ENCODE data around the gene UNC13B.

Gene UNC13B

GRCh38 chr9:35116898-35117551 lies 44.8 kb upstream of the UNC13B start:
- H3K36me3 ChIP-seq (ENCODE audit: control insufficient read depth in 2 of 2, insufficient read depth in 1 of 2, low read length in 2 of 2), result no peaks in the 10 kb centered on the region
- H3K4me1 ChIP-seq (ENCODE audit: control insufficient read depth, insufficient read depth, low read length), result peaks cover 15% of the 10 kb centered on the region
- H3K27ac ChIP-seq (ENCODE audit: extremely low read depth, low read depth, low read length), result no peak overlapping the region
- H3K4me3 ChIP-seq (ENCODE audit: low read depth, low read length), result peak overlapping the region; percentile 48
- POLR2A ChIA-PET, result interaction anchor here (1.1 to 4.3 kb wide), 7 partner anchors 15 to 863 kb away, joined by 3 to 92 read pairs (median 6); partner anchors contain the start of genes PIGO, STOML2, UNC13B and VCP
- H3K9me3 ChIP-seq (ENCODE audit: control insufficient read depth, insufficient read depth, low read depth, low read length), result no peaks in the 10 kb centered on the region
- CTCF ChIA-PET, result interaction anchor here (0.7 to 6.8 kb wide), 20 partner anchors 10 to 557 kb away, joined by 3 to 58 read pairs (median 4); partner anchors contain the start of gene CA9
- TF ChIP-seq ZBTB1 (tag by site-specific recombination; IDR thresholded peaks at IDR 0.05) (no peak), PBX3 (CRISPR knock-in tag; IDR thresholded peaks at IDR 0.05) (no peak), ZNF501 (tag by site-specific recombination; IDR thresholded peaks at IDR 0.05) (no peak), TRIM28 (IDR thresholded peaks at IDR 0.05; ENCODE audit: borderline replicate concordance, low read length) (no peak), ZNF549 (tag by site-specific recombination; IDR thresholded peaks at IDR 0.05) (no peak), ZBTB7A (tag by site-specific recombination; IDR thresholded peaks at IDR 0.05; ENCODE audit: low read depth) (no peak), ZNF121 (tag by site-specific recombination; IDR thresholded peaks at IDR 0.05) (no peak), ZNF654 (tag by site-specific recombination; IDR thresholded peaks at IDR 0.05; ENCODE audit: low read depth) (peak; percentile 91), ZNF426 (tag by site-specific recombination; IDR thresholded peaks at IDR 0.05) (no peak), ZNF785 (tag by site-specific recombination; IDR thresholded peaks at IDR 0.05) (no peak), ZNF404 (tag by site-specific recombination; IDR thresholded peaks at IDR 0.05) (no peak), ZBTB8A (tag by site-specific recombination; IDR thresholded peaks at IDR 0.05) (no peak), ZNF529 (tag by site-specific recombination; IDR thresholded peaks at IDR 0.05; ENCODE audit: insufficient replicate concordance) (no peak), ZNF146 (tag by site-specific recombination; IDR thresholded peaks at IDR 0.05) (no peak), GLIS1 (tag by site-specific recombination; IDR thresholded peaks at IDR 0.05) (peak; percentile 25; the same call in 1 of the 2 replicates), KLF1 (tag by site-specific recombination; IDR thresholded peaks at IDR 0.05) (no peak), MEIS1 (CRISPR knock-in tag; IDR thresholded peaks at IDR 0.05; ENCODE audit: borderline replicate concordance) (no peak), ZSCAN23 (tag by site-specific recombination; IDR thresholded peaks at IDR 0.05) (no peak), ZSCAN16 (tag by site-specific recombination; IDR thresholded peaks at IDR 0.05) (no peak), HOXD13 (CRISPR knock-in tag; IDR thresholded peaks at IDR 0.05; ENCODE audit: borderline replicate concordance) (no peak), ZNF202 (tag by site-specific recombination; IDR thresholded peaks at IDR 0.05; ENCODE audit: borderline replicate concordance) (no peak), ZNF19 (tag by site-specific recombination; IDR thresholded peaks at IDR 0.05; ENCODE audit: low read depth) (no peak), GLI2 (tag by site-specific recombination; IDR thresholded peaks at IDR 0.05; ENCODE audit: borderline replicate concordance, low read depth) (no peak), ZNF221 (tag by site-specific recombination; IDR thresholded peaks at IDR 0.05; ENCODE audit: borderline replicate concordance) (no peak), SP2 (tag by site-specific recombination; IDR thresholded peaks at IDR 0.05) (no peak), GLI4 (tag by site-specific recombination; IDR thresholded peaks at IDR 0.05) (no peak)
- TF ChIP-seq, protein P1, sequence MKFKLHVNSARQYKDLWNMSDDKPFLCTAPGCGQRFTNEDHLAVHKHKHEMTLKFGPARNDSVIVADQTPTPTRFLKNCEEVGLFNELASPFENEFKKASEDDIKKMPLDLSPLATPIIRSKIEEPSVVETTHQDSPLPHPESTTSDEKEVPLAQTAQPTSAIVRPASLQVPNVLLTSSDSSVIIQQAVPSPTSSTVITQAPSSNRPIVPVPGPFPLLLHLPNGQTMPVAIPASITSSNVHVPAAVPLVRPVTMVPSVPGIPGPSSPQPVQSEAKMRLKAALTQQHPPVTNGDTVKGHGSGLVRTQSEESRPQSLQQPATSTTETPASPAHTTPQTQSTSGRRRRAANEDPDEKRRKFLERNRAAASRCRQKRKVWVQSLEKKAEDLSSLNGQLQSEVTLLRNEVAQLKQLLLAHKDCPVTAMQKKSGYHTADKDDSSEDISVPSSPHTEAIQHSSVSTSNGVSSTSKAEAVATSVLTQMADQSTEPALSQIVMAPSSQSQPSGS (tag by site-specific recombination; IDR thresholded peaks at IDR 0.05; ENCODE audit: low read depth), result no peak
- TF ChIP-seq, protein P2, sequence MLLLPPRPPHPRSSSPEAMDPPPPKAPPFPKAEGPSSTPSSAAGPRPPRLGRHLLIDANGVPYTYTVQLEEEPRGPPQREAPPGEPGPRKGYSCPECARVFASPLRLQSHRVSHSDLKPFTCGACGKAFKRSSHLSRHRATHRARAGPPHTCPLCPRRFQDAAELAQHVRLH (tag by site-specific recombination; IDR thresholded peaks at IDR 0.05), result no peak
- TF ChIP-seq, protein P3, sequence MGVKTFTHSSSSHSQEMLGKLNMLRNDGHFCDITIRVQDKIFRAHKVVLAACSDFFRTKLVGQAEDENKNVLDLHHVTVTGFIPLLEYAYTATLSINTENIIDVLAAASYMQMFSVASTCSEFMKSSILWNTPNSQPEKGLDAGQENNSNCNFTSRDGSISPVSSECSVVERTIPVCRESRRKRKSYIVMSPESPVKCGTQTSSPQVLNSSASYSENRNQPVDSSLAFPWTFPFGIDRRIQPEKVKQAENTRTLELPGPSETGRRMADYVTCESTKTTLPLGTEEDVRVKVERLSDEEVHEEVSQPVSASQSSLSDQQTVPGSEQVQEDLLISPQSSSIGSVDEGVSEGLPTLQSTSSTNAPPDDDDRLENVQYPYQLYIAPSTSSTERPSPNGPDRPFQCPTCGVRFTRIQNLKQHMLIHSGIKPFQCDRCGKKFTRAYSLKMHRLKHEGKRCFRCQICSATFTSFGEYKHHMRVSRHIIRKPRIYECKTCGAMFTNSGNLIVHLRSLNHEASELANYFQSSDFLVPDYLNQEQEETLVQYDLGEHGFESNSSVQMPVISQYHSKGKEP (tag by site-specific recombination; IDR thresholded peaks at IDR 0.05), result peak; percentile 19; the same call in 1 of the 2 replicates
- TF ChIP-seq, protein P4, sequence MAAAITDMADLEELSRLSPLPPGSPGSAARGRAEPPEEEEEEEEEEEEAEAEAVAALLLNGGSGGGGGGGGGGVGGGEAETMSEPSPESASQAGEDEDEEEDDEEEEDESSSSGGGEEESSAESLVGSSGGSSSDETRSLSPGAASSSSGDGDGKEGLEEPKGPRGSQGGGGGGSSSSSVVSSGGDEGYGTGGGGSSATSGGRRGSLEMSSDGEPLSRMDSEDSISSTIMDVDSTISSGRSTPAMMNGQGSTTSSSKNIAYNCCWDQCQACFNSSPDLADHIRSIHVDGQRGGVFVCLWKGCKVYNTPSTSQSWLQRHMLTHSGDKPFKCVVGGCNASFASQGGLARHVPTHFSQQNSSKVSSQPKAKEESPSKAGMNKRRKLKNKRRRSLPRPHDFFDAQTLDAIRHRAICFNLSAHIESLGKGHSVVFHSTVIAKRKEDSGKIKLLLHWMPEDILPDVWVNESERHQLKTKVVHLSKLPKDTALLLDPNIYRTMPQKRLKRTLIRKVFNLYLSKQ (tag by site-specific recombination; IDR thresholded peaks at IDR 0.05; ENCODE audit: borderline replicate concordance), result no peak
- TF ChIP-seq, protein P5, sequence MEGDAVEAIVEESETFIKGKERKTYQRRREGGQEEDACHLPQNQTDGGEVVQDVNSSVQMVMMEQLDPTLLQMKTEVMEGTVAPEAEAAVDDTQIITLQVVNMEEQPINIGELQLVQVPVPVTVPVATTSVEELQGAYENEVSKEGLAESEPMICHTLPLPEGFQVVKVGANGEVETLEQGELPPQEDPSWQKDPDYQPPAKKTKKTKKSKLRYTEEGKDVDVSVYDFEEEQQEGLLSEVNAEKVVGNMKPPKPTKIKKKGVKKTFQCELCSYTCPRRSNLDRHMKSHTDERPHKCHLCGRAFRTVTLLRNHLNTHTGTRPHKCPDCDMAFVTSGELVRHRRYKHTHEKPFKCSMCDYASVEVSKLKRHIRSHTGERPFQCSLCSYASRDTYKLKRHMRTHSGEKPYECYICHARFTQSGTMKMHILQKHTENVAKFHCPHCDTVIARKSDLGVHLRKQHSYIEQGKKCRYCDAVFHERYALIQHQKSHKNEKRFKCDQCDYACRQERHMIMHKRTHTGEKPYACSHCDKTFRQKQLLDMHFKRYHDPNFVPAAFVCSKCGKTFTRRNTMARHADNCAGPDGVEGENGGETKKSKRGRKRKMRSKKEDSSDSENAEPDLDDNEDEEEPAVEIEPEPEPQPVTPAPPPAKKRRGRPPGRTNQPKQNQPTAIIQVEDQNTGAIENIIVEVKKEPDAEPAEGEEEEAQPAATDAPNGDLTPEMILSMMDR (tag by site-specific recombination; IDR thresholded peaks at IDR 0.05), result peak; percentile 79
